Gastrocnemius medialis (tissue), 4 donors: Measurements from ENCODE around the gene OR5W2. TPM values are rescaled to one million over a fixed set of nuclear protein-coding genes. Genes with fewer than 3 reads are reported as not detected.

ENCODE experiments used
- total RNA-seq, 4 donors: library from RNA; depleted of rRNA; stranded (reverse); fragments of >200 nt; gene quantifications; one replicate each; pipeline versions ENCODE4 v1.1.0 to v1.2.3, GENCODE V29; 2016

The OR5W2 gene
- total RNA-seq, 4 donors from 2014 or later = not detected

Other genes starting within 250 kb of the OR5W2 start
- not detected for gene OR5D13, start 141.1 kb downstream of the OR5W2 start, total RNA-seq
- not detected for gene OR5D14, start 119.0 kb downstream of the OR5W2 start, total RNA-seq
- not detected for gene OR5L1, start 103.2 kb downstream of the OR5W2 start, total RNA-seq
- gene OR5D18, start 95.0 kb downstream of the OR5W2 start, total RNA-seq = not detected
- gene OR5L2, start 87.4 kb downstream of the OR5W2 start, total RNA-seq = not detected
- not detected for gene OR5D16, start 75.8 kb downstream of the OR5W2 start, total RNA-seq
- not detected for gene TRIM51, start 31.3 kb downstream of the OR5W2 start, total RNA-seq
- not detected for gene OR5I1, start 21.8 kb upstream of the OR5W2 start, total RNA-seq
- gene OR10AG1, start 55.4 kb upstream of the OR5W2 start, total RNA-seq = not detected
- not detected for gene OR5F1, start 80.0 kb upstream of the OR5W2 start, total RNA-seq
- not detected for gene OR5AS1, start 113.1 kb upstream of the OR5W2 start, total RNA-seq
- gene OR8I2, start 178.7 kb upstream of the OR5W2 start, total RNA-seq = not detected
- not detected for gene OR8H2, start 189.1 kb upstream of the OR5W2 start, total RNA-seq
- not detected for gene OR8H3, start 207.8 kb upstream of the OR5W2 start, total RNA-seq
- not detected for gene OR8J3, start 225.6 kb upstream of the OR5W2 start, total RNA-seq
- gene OR8K5, start 245.7 kb upstream of the OR5W2 start, total RNA-seq = not detected